Stomach (tissue), 9 donors: ENCODE data around the gene GPRC5B. TPM values are rescaled to one million over a fixed set of nuclear protein-coding genes. Genes with fewer than 3 reads are reported as not detected.

Source experiments
- DNase-seq, 2 donors: peaks; one replicate each; pipeline versions ENCODE4 v3.0.0 to v3.0.0-alpha.2; 2013 to 2019
- H3K27ac ChIP-seq, 5 donors: fragments of 200-600 bp in 4 of 5; sonication (generic) in 4 of 5; one replicate each; pipeline ENCODE4 v1.5.1; 2013 to 2019; ENCODE audit warnings: mild to moderate bottlenecking in 1 of 5, moderate library complexity in 1 of 5
- H3K27me3 ChIP-seq, 3 donors: fragments of 200-600 bp; sonication (generic); one replicate each; pipeline ENCODE4 v1.5.1; 2017 to 2019; ENCODE audit warnings: mixed run types in 1 of 3
- H3K36me3 ChIP-seq, 4 donors: fragments of 200-600 bp; sonication (generic); 1 replicate in 3 of 4; 2 replicates in 1 of 4; pipeline ENCODE4 v1.5.1; 2016 to 2019
- H3K4me1 ChIP-seq, 4 donors: fragments of 200-600 bp; sonication (generic); one replicate each; pipeline ENCODE4 v1.5.1; 2016 to 2019
- H3K4me3 ChIP-seq, 4 donors: fragments of 200-600 bp; sonication (generic) in 3 of 4; one replicate each; pipeline ENCODE4 v1.5.1; 2016 to 2019; ENCODE audit warnings: mild to moderate bottlenecking in 1 of 4
- H3K9me3 ChIP-seq, 4 donors: fragments of 200-600 bp; sonication (generic); one replicate each; pipeline ENCODE4 v1.5.1; 2016 to 2019
- CTCF ChIP-seq, 7 experiments: fragments of 450-650 bp in 4 of 7; fragments of 200-600 bp in 3 of 7; sonication (generic) in 3 of 7; IDR thresholded peaks; one replicate each; pipeline ENCODE4 v1.5.1; 2016 to 2019; ENCODE audit warnings: antibody characterized with exemption in 7 of 7, control low read depth in 2 of 7, mild to moderate bottlenecking in 1 of 7
- EP300 ChIP-seq: sonication (generic); formaldehyde crosslinking; IDR thresholded peaks from one replicate; pipeline ENCODE4 v1.6.1; 2017; ENCODE audit warnings: antibody characterized with exemption
- POLR2A ChIP-seq, 4 donors: fragments of 450-650 bp; IDR thresholded peaks; one replicate each; pipeline ENCODE4 v1.6.1; 2016; ENCODE audit warnings: antibody characterized with exemption in 4 of 4, control low read depth in 2 of 4, mild to moderate bottlenecking in 1 of 4, moderate library complexity in 1 of 4
- POLR2AphosphoS5 ChIP-seq, 3 donors: sonication (generic); formaldehyde crosslinking; IDR thresholded peaks; one replicate each; pipeline ENCODE4 v1.6.1; 2016; ENCODE audit warnings: antibody characterized with exemption in 3 of 3
- WGBS, 5 donors: extraction: QIAGEN DNeasy Blood & Tissue Kit in 3 of 5; methylation state at CpG; one replicate each; pipeline versions ENCODE4 v1.1.5 to v1.1.7; 2013 to 2018; 5-methylcytosine and 5-hydroxymethylcytosine counted together
- intact Hi-C: fragments of 100-400 bp; cut with DNase I; formaldehyde crosslinking; loops from one replicate; pipeline ENCODE4 v1.15.1; 2023; ENCODE audit warnings: low total_unique reads
- polyA plus RNA-seq, 3 donors: library from polyadenylated mRNA; stranded (reverse); fragments of 200-250 nt; gene quantifications; one replicate each; pipeline ENCODE4 v1.2.3, GENCODE V29; 2013
- small RNA-seq, 4 donors: library from RNA; depleted of rRNA; stranded (forward); fragments of <200 nt; gene quantifications; one replicate each; pipeline ENCODE3, GENCODE V24; 2016
- total RNA-seq, 5 donors: library from RNA; depleted of rRNA; stranded (reverse); fragments of >200 nt; gene quantifications; one replicate each; pipeline versions ENCODE4 v1.1.0 to v1.2.3, GENCODE V29; 2014 to 2016
- donor health status: healthy with polysubstance abuse.
- donor health status: Bipolar disorder and iron deficiency.
- donor health status: healthy.

The GPRC5B gene
- total and polyA plus RNA-seq, 8 donors = 6.1 to 77.2 (median 24.6) TPM

- DNase-seq = peak; percentile 56 to 66
These were observed 75.5 kb downstream of the GPRC5B start for GRCh38 chr16:19809121-19809635.

DNA sequence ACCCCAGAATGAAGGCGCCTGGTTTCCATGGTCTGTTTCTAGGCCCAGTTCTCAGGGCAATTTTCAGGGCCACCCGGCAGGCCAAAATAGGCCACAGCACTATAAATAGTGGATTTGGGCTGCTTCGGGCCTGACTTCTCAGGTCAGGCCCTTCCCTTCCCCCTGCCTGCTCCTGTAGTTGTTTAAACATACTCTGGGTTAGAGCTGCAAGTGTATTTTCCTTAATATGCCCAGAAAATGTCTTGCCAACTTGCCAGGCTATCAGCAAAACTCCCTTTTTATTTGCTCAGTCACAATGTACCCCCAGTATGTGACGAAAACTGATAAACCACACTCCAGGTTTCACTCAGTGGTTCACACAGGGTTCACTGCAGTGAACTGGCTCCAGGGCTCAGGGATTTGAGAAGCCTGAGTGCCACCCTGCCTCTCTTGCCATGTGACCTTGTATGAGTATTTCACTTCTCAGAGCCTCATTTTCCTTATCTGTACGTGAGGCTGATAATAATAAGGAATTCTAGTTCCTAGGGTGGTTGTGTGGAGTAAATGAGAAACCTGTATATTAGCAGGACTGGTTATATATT, 76.5 kb downstream of the GPRC5B start:
- peaks cover 0 to 19% (median 2%) of the 10 kb centered on the region in 4 donors for H3K9me3 ChIP-seq
- H3K27me3 ChIP-seq = no peaks in the 10 kb centered on the region
- H3K4me1 ChIP-seq = peaks cover 18 to 64% (median 41%) of the 10 kb centered on the region in 4 donors
- H3K4me3 ChIP-seq = no peak overlapping the region
- peak; percentile 81 to 93 for DNase-seq
- H3K27ac ChIP-seq = peak overlapping the region; percentile 82 to 95 (median 85)
- intact Hi-C loops = no loop called here
- no peak for TF ChIP-seq EP300
- TF ChIP-seq POLR2AphosphoS5 (IDR thresholded peaks at IDR 0.05) = peak in 2 of 3 donors; percentile 64 to 80
- H3K36me3 ChIP-seq = no peaks in the 10 kb centered on the region
- 23 to 42% (median 36%) methylated on average over 5 of the region's 5 CpGs for WGBS, 5 donors

More at GRCh38 chr16:19809121-19809635, 75.5 kb downstream of the GPRC5B start:
- H3K4me1 ChIP-seq = peaks cover 14 to 57% (median 36%) of the 10 kb centered on the region in 4 donors
- TF ChIP-seq EP300 (no peak), POLR2AphosphoS5 (IDR thresholded peaks at IDR 0.05) (no peak), CTCF (IDR thresholded peaks at IDR 0.05) (no peak), POLR2A (IDR thresholded peaks at IDR 0.05) (no peak)
- intact Hi-C loops = no loop called here
- no peaks in the 10 kb centered on the region for H3K36me3 ChIP-seq
- no peak overlapping the region for H3K4me3 ChIP-seq
- peaks cover 0 to 19% (median 2%) of the 10 kb centered on the region in 4 donors for H3K9me3 ChIP-seq
- peak overlapping the region; percentile 82 to 89 (median 84) for H3K27ac ChIP-seq
- 31 to 63% (median 41%) methylated on average over 4 of the region's 4 CpGs for WGBS, 5 donors
- H3K27me3 ChIP-seq = no peaks in the 10 kb centered on the region

Small RNAs within 50 kb of the gene (small RNA-seq; reads per million reads assigned to genes)
- 0 reads per million in 4 donors for gene LARP7P2

Other genes starting within 250 kb of the GPRC5B start
- 10 to 100 TPM in 4 of 5 donors, 1 to 10 TPM in 1; 7.2 to 26.3 (median 14.2) TPM for gene KNOP1, start 166.6 kb downstream of the GPRC5B start, total RNA-seq
- 10 to 100 TPM in 2 of 3 donors, 1 to 10 TPM in 1; 9.6 to 15.1 (median 12.1) TPM for gene KNOP1, start 166.6 kb downstream of the GPRC5B start, polyA plus RNA-seq
- gene IQCK, start 166.6 kb downstream of the GPRC5B start, total RNA-seq = 10 to 100 TPM in 3 of 5 donors, 1 to 10 TPM in 2; 3.5 to 100.0 (median 20.7) TPM
- 10 to 100 TPM in 1 of 3 donors, 1 to 10 TPM in 2; 7.7 to 18.0 (median 9.1) TPM for gene IQCK, start 166.6 kb downstream of the GPRC5B start, polyA plus RNA-seq
- gene GPR139, start 189.0 kb upstream of the GPRC5B start, total RNA-seq = not detected
- not detected for gene GPR139, start 189.0 kb upstream of the GPRC5B start, polyA plus RNA-seq